Peyer's patch (tissue), 4 donors: Measurements from ENCODE around the gene DMRTC2.

Experiments used
- POLR2A ChIP-seq, 2 donors: fragments of 450-650 bp; IDR thresholded peaks; one replicate each; pipeline ENCODE4 v1.5.1; 2017; ENCODE audit warnings: antibody characterized with exemption in 2 of 2, mild to moderate bottlenecking in 2 of 2, moderate library complexity in 2 of 2
- TF ChIP-seq, protein P1 (sequence below), 6 experiments: fragments of 450-650 bp in 4 of 6; fragments of 200-600 bp in 2 of 6; sonication (generic) in 1 of 6; IDR thresholded peaks; one replicate each; pipeline ENCODE4 v1.5.1; 2017 to 2019; ENCODE audit warnings: antibody characterized with exemption in 6 of 6, mild to moderate bottlenecking in 3 of 6, moderate library complexity in 1 of 6

DNA sequence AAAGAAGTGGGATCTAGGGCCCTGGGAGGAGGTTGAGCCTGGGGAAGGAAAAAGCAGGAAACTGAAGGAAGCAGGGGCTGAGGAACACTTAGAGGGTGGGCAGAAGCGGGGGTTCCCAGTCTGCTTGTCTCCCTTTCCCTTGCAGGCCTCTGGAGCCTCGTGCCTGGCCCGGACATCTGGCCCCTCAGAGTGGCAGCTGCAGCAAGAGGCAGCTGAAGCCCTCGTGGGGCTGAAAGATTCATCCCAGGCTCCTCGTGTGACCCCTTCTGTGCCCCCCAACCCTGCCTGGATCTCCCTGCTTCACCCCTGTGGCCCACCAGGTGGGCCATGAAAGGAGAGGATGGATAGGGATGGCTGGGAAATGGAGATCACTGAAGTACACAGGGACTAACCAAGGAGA, 5.5 kb downstream of the DMRTC2 start:
- TF ChIP-seq, protein P1, sequence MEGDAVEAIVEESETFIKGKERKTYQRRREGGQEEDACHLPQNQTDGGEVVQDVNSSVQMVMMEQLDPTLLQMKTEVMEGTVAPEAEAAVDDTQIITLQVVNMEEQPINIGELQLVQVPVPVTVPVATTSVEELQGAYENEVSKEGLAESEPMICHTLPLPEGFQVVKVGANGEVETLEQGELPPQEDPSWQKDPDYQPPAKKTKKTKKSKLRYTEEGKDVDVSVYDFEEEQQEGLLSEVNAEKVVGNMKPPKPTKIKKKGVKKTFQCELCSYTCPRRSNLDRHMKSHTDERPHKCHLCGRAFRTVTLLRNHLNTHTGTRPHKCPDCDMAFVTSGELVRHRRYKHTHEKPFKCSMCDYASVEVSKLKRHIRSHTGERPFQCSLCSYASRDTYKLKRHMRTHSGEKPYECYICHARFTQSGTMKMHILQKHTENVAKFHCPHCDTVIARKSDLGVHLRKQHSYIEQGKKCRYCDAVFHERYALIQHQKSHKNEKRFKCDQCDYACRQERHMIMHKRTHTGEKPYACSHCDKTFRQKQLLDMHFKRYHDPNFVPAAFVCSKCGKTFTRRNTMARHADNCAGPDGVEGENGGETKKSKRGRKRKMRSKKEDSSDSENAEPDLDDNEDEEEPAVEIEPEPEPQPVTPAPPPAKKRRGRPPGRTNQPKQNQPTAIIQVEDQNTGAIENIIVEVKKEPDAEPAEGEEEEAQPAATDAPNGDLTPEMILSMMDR (IDR thresholded peaks at IDR 0.05): no peak
- no peak for TF ChIP-seq POLR2A (IDR thresholded peaks at IDR 0.05)
